AG04449 (cell line): Measurements from ENCODE around the gene ZNRF1.

ENCODE experiments used
- CTCF ChIA-PET: fragments of 350-600 bp; formaldehyde crosslinking; extraction: SDS; loops from one replicate; lab custom pipeline; 2021; ENCODE audit warnings: antibody characterized with exemption; lab: Yijun Ruan, JAX
- POLR2A ChIA-PET: fragments of 400-600, 350-600 bp; formaldehyde crosslinking; extraction: SDS; loops from one replicate; lab custom pipeline; 2020; ENCODE audit warnings: antibody characterized with exemption, inconsistent platforms; lab: Yijun Ruan, JAX
- DNase-seq: peaks from one replicate; pipeline ENCODE4 v3.0.0-alpha.2; 2010; ENCODE audit warnings: low read depth, low spot score
- H3K4me3 ChIP-seq: 2 replicates; pipeline ENCODE4 v1.5.1; 2011; ENCODE audit warnings: low read depth, mild to moderate bottlenecking, control low read depth, low read length
- CTCF ChIP-seq: IDR thresholded peaks from one replicate; pipeline ENCODE4 v1.5.1; 2011; ENCODE audit warnings: mild to moderate bottlenecking, moderate library complexity, low read length, control low read depth, inconsistent platforms; ENCODE audit not compliant: insufficient read depth; ENCODE audit errors: missing control alignments

ZNRF1 gene

GRCh38 chr16:75070012-75070841 lies 71.4 kb downstream of the ZNRF1 start:
- ChIA-PET CTCF (interaction anchor here (1.0 to 1.2 kb wide), 2 partner anchors 9 to 41 kb away, joined by 3 to 6 read pairs; no protein-coding TSS in a partner anchor), POLR2A (no interaction called here)
- H3K4me3 ChIP-seq = no peak overlapping the region
- no peak for DNase-seq
- TF ChIP-seq CTCF = no peak

- no peak overlapping the region for H3K4me3 ChIP-seq
- TF ChIP-seq CTCF = no peak
- ChIA-PET CTCF (interaction anchor here (0.9 kb wide), 2 partner anchors 10 to 39 kb away, joined by 3 read pairs; no protein-coding TSS in a partner anchor), POLR2A (no interaction called here)
- DNase-seq = no peak
These were observed 72.8 kb downstream of the ZNRF1 start for GRCh38 chr16:75071621-75072020.

- no peak overlapping the region for H3K4me3 ChIP-seq
- ChIA-PET POLR2A (no interaction called here), CTCF (interaction anchor here (0.9 kb wide), 1 partner anchor 38 kb away, joined by 3 read pairs; no protein-coding TSS in a partner anchor)
- no peak for TF ChIP-seq CTCF
- DNase-seq = no peak
These were observed 73.6 kb downstream of the ZNRF1 start for GRCh38 chr16:75072239-75072947.

- CTCF ChIA-PET = interaction anchor here (0.9 to 1.1 kb wide), 4 partner anchors 21 to 76 kb away, joined by 3 to 4 read pairs (median 3); no protein-coding TSS in a partner anchor
- no peak for TF ChIP-seq CTCF
- no peak overlapping the region for H3K4me3 ChIP-seq
- no peak for DNase-seq
- POLR2A ChIA-PET = no interaction called here
These were observed 74.9 kb downstream of the ZNRF1 start for GRCh38 chr16:75073545-75074303.

GRCh38 chr16:75074304-75074793 lies 75.5 kb downstream of the ZNRF1 start:
- TF ChIP-seq CTCF = no peak
- DNase-seq = no peak
- POLR2A ChIA-PET = no interaction called here
- H3K4me3 ChIP-seq = no peak overlapping the region
- CTCF ChIA-PET = interaction anchor here (0.9 to 1.1 kb wide), 4 partner anchors 21 to 76 kb away, joined by 3 to 4 read pairs (median 3); no protein-coding TSS in a partner anchor
